ENCODE data around the gene GCFC2.

GRCh38 chr2:75751824-75752468 lies 41.2 kb upstream of the GCFC2 start:
- TF ChIP-seq CTCF (IDR thresholded peaks at IDR 0.05; ENCODE audit: insufficient read depth, low read length) (no peak), POLR2AphosphoS5 (IDR thresholded peaks at IDR 0.05; ENCODE audit: low read depth) (no peak), GABPA (IDR thresholded peaks at IDR 0.05; ENCODE audit: low read depth) (no peak), REST (IDR thresholded peaks at IDR 0.05; ENCODE audit: insufficient replicate concordance, low read depth) (no peak), SPI1 (IDR thresholded peaks at IDR 0.05; ENCODE audit: borderline replicate concordance, low read depth) (no peak)
